NCI-H748 treated with DMSO at 0.1 percent for 48 hours (cell line): ENCODE measurements around the gene RNF20.
"Not testable (repeated sequence)": the region's sequence is repeated elsewhere in the genome, so short reads cannot be mapped to it uniquely, and the experiment has no call there.

Experiments used
- DNase-seq: peaks from one replicate; lab custom pipeline; 2025; lab: John Stamatoyannopoulos, UW

RNF20 gene

GRCh38 chr9:101530076-101530711, 3.5 kb upstream of the RNF20 start:
- peak; percentile 68 for DNase-seq

DNA sequence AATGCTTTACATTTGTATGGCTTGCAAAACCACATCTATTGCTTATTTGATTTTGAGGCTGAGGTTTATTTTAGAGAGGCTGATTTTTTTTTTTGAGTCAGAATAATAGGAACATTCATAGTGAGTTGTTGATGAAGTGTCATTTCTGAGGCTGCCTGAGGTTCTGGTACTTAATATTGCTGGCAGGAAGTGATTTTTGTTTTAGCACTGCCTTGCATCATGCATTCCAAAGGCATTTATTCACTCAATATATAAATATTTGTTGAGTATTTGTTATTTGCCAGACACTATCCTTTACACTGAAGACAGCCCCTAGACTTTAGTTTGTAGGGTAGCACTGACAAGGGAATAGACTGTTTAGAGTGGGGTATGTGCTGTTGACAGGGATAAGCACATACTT, 2.7 kb downstream of the RNF20 start:
- no peak for DNase-seq

GRCh38 chr9:101536938-101537337, 3.3 kb downstream of the RNF20 start:
- DNase-seq = no peak

DNA sequence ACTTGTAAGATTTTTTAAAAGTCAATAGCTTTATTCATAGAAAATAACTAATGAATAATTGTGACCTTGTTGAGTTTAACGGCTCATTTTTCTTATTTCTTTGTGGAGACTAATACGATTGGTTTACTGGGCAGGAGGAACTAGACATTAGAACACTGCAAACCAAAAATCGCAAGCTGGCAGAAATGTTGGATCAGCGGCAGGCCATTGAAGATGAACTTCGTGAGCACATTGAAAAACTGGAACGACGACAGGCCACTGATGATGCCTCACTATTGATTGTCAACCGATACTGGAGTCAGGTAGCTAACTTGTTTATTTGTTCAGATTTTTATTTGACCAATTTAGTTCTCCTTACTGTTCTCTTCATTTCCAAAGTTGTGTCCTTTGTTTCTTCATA, 6.4 kb downstream of the RNF20 start:
- no peak for DNase-seq

DNA sequence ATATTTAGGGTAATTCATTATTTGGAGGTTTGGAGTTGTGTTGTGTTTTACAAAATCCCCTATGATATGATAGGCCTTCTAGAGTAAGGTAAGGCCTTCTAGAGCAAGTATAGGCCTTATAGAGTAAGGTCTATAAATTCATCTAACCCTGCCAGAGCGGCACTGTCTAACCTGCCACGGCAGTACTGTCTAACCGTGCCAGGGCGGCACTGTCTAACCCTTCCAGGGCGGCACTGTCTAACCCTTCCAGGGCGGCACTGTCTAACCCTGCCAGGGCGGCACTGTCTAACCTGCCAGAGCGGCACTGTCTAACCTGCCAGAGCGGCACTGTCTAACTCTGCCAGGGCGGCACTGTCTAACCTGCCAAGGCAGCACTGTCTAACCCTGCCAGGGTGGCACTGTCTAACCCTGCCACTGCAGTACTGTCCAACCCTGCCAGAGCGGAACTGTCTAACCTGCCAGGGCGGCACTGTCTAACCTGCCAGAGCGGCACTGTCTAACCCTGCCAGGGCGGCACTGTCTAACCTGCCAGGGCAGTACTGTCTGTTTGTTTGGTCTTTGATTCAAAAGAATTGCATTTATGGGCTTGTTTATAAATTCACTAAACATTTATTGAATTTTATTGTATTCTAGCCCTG, 9.6 kb downstream of the RNF20 start:
- DNase-seq = no peak

GRCh38 chr9:101549472-101550098, 15.9 kb downstream of the RNF20 start:
- not testable (repeated sequence) for DNase-seq

GRCh38 chr9:101561740-101562139, 28.1 kb downstream of the RNF20 start:
- no peak for DNase-seq

DNA sequence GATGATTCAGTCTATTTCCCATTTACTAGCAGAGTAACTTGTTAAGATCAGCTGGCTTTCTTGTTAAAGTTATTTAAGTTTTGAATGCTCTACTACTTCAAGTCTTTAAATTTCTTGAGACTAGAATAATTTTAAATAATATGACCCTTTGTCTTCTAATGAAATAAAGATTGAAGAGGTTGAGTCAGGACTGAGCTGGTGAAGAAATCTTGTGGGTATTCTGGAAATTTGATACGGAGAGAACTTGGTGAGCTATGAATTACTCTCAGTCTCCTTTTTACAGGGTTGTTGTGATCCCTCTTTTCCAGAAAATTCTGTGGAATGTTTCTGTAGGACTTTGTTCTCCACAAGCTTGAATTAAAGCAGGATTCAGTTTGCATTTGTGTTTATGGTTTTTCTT, 29.3 kb downstream of the RNF20 start:
- no peak for DNase-seq

GRCh38 chr9:101564252-101564651, 30.6 kb downstream of the RNF20 start:
- no peak for DNase-seq

DNA sequence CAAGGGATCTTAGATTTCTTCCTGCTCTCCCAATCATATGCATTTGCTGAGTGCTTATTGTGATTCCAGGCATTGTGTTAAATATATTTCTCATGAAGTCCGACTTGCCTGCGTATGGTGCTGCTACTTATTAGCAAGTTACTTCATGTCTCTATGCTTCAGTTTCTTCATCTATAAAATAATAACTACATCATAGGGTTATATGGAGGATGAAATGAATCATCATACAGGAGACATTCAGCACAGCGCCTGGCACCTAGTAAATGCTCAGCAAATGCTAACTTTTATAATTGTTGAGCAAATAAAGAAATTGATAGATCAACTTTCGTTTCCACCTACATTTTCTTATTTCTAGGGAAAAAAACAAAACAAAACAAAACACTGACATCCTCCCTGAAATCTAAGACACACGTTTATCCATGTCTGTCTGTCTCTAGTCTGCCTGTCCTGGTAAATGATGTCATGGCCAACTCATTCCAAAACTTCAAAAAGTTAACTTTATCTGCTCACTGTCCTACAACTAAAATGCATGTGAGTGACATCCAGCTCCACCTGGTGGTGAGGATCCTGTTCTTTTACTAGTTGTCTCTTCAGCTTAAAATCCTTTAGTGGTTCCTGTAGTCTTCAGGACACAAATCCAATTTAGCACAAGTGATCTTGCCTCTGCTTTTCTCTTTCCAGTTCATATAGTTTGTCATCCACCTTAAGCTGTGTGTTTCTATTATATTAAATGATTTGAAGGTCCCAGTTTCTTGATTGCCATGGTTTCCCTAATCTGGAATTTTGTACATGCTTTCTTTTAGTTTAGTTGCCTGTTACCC, 33.5 kb downstream of the RNF20 start:
- no peak for DNase-seq

DNA sequence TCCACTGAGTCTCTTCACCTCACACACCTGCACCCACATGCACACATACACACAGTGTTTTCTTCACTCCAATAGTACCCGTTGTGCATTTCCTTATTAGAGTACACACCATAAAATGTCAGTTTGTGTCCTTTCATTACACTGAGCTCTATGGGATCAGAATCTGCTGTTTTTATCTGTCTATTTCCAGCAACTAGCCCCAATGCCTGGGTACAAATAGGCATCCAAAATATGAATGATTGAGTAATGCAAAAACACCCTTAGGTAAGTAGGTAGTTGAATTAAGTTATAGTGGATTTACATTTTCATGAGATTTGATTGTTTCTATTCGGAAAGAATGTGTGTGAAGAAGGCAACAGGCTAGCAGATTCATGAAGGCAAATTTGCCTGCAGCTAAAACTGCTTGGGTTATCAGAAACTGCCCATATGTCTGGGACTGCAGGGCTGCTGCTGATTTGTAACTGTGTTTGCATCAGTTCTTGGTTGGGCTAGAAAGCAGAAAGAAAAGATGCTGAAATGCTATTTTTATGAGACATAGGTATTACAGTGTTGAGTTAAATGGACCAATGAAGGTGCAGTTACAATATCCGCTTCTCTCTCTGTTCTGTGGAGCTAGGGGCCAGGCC, 34.2 kb downstream of the RNF20 start:
- no peak for DNase-seq

- no peak for DNase-seq
Measured at GRCh38 chr9:101569741-101570501, 36.3 kb downstream of the RNF20 start.

DNA sequence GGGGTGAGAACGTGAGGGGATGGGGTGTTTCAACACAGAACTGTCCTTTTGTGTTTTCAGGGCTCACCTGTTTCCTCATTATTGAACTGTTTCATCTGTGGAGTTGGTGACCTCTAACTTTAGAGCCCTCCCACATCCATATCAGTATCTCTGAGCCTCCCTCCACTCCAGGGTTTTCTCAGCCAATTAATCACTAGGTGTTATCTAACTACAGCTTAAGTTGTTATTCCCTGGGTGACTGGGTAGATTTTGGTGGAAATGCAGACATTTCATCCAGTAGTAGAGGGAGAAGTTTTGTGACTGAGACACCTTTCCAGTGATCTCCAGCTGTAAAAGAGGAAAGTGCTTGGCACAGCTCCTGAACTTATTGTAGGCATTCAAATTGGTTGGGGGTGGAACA, 37.5 kb downstream of the RNF20 start:
- DNase-seq = no peak

DNA sequence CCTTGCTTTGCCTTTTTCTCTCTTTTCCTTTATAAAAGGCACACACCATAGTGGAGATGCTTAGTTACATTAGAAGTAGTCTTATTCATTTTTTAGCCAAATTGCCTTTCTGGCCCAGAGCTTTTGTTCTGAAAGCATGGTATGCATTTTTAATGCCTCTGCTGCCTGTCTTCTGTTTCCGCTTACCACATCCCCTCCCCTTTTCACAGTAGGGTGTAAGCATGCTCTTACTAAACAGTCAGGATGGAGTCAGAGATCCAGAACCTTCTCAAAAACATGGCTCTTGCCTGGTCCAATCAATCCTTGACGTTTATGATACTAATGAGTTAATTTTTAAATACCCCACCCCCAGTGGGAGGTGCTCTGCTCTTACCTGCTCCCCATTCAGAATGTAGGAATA, 38.7 kb downstream of the RNF20 start:
- DNase-seq = no peak

GRCh38 chr9:101574731-101575333, 41.2 kb downstream of the RNF20 start:
- DNase-seq = no peak

- DNase-seq = no peak
Measured at GRCh38 chr9:101578378-101578777, 44.7 kb downstream of the RNF20 start.

DNA sequence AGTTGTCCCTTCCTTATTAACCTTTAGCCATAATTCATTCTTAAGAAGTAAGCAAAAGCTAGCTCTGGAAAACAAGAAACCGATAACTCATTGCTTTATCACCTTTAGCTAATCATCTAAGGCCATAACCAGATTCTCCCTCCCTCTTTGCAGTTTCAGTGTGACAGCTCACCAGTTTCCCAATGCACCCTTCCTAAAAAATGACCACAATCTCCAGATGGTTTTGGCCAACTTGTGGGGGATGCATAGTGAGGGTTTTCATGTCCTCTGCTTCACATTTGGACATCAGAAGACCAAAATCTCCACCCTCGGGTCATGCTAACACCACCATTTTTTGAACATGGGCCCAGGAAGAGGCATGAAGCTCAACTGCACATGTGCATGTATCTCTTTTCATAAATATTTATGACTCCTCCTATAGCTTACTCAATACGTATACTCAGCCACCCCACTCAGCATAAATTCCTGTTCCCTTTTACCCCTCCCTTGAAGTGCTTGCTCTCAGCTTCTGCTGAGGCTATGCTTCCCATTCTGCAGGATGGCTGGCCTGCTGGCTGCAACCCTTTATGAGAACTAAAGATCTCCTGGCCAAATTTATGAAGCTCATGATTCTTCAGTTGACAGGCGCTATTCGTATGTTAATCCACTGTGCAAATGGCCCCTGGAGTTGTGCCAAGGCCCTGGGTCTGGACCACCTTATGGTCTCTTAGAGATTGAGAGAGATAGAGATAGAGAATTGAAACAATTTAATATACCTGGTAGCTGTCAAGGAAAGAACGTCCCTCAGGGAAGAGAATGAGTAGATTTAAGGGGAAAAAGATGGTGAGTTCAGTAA, 46.3 kb downstream of the RNF20 start:
- DNase-seq = no peak

- DNase-seq = no peak
Measured at GRCh38 chr9:101582553-101582952, 48.9 kb downstream of the RNF20 start.

GRCh38 chr9:101585740-101586139, 52.1 kb downstream of the RNF20 start:
- DNase-seq = no peak

DNA sequence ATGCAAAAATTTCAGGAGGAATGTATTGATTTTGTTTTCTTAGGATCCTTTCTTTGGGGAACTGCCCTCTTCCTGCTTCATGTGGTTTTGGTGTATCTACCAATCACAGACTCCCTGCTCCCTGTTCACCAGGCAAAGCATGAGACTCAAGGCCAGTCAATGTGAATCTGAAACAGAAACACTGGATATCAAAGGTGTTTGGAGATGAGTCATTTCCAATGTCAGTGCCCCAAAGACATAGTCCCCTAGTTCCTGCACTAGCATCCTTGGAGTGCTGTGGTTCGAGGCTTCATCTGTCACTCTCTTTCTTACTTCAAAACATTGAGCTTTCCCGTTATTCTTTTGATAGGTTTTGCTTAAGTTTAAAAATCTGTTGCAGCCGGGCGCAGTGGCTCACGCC, 53.0 kb downstream of the RNF20 start:
- no peak for DNase-seq
